Kasumi-1 (cell line): ENCODE data around the gene STK38L.

ENCODE experiments used
- DNase-seq, 2 experiments: peaks; one replicate each; lab custom pipeline; 2025; lab: John Stamatoyannopoulos, UW

STK38L gene

GRCh38 chr12:27276275-27276674 is 32.2 kb downstream of the STK38L start:
- no peak for DNase-seq

DNA sequence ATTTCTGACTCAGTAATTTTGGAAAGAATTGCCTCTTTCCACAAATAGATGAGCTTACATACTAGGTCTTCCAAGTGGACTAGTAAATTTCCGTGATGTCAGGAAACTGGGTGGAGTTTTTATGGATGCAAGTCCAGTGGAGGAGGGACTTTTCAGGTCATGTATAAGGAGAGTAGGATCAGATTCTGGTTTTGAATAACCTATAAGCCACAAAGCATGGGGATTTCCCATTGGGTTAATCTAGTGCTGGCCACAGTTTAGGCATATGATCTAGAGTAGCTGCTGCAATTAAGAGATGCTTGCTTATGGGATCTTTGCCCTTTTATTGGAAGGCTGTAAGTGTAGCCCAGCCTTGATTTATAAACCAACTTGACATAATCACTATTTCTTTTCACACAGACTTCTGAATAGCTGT is 33.8 kb downstream of the STK38L start:
- DNase-seq = no peak

GRCh38 chr12:27279826-27280225 is 35.7 kb downstream of the STK38L start:
- DNase-seq = peak; percentile 46 to 53

DNA sequence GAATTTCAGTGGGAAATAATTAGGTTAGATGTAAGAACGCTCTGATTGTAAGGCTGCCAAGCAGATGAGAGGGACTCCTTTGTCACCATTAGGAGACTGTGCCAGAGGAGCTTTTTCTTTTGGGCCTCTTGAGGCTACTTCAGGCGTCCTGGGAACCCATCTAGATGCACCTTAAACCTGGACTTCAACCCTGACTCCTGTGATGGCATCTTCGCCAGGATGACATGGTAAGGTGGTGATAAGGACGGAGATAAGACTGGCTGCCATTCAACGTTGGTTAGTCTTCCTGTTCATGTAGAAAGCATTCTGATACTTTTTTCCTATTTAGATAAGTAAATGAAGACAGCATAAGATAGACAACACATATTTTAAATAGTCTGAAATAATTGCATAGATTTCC is 36.3 kb downstream of the STK38L start:
- no peak for DNase-seq

DNA sequence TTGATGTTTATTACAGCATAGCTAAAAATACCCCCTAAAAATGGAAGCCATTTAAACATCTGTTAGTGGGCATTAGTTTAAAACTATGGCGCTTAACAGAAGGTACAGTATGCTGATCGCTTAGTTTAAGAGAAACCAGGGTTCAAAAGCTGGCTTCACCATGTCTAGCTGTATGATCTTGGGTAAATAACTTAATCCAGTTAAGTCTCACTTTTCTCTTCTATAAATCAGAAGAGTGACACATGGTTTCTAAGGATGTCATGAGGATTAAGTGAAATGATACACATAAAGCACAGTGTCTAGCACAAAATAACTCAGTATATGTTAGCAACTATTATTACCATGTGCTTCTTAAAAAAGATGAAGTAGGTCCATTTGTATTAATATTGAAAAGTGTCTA is 38.7 kb downstream of the STK38L start:
- DNase-seq = no peak

DNA sequence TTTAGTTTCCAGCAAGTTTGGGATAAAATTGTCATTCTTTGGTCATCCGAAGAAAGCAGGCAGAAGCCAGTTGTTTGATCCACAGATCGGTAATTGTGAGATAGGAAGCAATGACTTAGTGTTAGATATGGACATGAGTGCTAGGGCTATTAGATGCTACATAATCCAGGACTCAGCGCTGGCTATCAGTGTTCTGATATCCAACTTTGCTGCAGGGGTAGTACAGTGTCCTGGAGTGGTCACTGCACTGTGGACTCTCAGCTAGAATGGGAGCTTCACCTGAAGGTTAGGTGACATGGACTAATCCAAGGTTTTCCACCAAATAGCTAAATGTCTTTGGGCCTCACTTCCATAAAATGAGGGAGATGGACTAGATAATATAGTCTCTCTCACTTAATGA is 39.9 kb downstream of the STK38L start:
- no peak for DNase-seq

- DNase-seq = no peak
Measured at GRCh38 chr12:27284751-27285150, 40.7 kb downstream of the STK38L start.

DNA sequence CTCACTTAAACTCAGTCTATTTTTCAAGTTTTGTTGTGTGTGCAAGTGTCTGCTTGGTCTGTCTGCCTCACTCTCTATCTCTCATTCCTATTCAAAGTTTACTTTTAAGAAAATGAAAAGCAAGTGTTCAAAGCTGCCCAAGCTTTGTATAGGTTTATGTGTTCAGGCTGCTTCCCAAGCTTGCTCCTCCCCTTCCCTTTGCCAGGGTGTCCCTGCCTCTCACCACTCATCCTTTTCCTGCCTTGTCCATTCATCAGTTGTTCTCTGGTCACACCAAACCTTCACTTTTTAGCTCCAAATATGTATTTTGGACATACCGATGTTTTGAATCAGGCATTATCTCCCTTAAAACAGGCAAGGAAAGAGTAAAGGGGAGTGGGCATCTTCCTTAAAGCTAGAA is 41.3 kb downstream of the STK38L start:
- DNase-seq = no peak

GRCh38 chr12:27289414-27289813 is 45.3 kb downstream of the STK38L start:
- DNase-seq = no peak

DNA sequence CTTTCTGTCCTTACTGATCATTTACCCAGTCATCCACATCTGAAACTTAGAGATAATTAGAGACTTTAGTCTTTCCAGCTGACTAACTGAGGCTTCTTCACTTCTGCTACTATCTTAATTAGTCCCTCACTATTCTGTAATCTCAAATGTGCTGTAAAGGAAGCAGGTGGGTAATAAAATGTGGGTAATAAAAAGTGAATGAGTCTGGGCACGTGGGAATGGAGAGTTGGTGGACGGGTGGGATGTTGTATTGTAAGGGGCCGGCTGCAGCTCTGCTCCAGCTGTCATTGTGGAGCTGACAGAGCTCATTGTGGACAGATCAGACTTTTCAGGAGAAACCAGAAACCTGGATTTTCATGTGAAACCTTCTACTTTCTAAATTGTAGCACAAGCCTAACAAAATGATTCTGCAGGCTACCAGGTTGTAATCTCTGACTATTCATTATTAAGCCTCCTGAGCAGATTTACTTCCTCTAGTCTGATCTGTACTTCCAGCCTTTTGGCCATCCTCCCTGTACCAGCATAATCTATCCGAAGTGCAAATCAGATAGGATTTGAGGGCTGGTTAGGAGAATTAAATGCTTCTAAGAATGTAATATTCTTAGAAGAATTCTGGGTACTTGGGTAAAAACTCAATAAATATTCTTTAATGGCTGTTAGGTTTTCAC is 46.5 kb downstream of the STK38L start:
- DNase-seq = no peak

- no peak for DNase-seq
Measured at GRCh38 chr12:27291862-27292261, 47.8 kb downstream of the STK38L start.

DNA sequence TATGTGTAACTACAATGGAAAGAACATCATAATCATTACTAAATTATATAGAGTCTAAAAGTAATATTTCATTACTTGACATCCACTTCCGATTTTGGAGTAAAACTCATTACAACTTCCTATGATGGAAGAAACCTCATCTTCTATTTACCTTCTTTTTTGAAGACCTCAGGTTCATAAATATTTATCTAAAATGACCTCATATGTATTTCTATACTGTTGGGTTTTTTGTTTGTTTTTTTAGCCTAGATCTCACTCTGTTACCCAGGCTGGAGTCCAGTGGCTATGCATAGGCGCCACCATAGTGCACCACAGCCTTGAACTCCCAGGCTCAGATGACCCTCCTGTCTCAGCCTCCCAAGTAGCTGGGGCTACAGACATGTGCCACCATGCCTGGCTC is 48.6 kb downstream of the STK38L start:
- DNase-seq = no peak

GRCh38 chr12:27293463-27293862 is 49.4 kb downstream of the STK38L start:
- DNase-seq = no peak

DNA sequence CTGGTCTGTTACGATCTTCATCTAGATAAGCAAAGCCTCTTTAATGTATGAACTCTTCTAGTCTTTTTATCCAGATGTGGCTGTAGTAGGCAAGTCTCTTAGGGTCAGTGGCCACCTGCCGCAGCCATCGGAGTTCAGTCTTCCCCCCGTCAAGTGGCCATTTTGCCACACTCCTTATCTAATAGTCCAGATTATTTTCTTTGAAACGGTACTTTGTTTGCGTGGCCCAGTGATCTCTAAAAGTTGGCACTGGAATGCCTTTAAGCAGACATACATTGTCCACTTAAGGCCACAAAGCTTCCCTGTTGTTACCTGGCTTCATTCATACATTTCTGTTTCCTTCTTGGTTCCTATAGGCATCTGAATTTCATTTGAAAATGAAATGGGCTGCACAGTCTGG is 52.6 kb downstream of the STK38L start:
- DNase-seq = no peak

- DNase-seq = no peak
Measured at GRCh38 chr12:27297566-27297965, 53.5 kb downstream of the STK38L start.

DNA sequence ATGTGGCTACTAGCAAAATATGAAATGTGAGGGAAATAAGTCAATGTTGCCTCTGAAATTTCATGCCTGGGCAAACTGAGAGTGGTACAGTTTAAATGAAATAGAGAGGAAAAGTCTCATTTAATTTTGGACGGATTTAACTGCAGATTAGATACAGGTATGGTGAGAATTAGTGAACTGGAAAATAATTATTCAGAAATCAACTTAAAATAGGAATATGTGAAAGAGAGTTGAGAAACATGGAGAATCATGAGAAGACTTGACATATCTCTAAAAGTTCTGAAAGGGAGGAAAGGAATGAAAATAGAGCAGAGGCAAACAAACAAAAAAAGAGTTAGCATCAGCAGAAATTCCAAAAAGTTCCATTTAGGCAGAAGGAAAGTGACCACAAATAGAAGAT is 55.0 kb downstream of the STK38L start:
- no peak for DNase-seq

DNA sequence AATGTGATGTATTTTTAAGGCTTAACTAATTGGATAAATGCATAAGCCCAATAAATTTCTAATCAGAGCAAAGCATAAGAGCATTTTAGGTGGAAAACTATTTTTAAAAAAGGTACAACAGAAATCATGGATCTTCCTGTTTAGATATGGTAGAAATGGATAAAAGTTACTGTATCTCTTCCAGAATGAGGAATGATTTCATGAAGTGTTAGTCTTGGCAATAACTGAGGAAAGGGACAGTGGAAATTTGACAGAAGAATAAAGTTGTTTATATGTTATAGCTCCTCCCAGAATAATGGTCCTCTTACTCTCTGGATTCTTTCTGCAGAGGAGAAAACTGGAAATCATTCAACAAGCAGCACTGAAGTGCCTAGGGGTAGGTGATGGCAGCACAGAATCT is 56.1 kb downstream of the STK38L start:
- no peak for DNase-seq

DNA sequence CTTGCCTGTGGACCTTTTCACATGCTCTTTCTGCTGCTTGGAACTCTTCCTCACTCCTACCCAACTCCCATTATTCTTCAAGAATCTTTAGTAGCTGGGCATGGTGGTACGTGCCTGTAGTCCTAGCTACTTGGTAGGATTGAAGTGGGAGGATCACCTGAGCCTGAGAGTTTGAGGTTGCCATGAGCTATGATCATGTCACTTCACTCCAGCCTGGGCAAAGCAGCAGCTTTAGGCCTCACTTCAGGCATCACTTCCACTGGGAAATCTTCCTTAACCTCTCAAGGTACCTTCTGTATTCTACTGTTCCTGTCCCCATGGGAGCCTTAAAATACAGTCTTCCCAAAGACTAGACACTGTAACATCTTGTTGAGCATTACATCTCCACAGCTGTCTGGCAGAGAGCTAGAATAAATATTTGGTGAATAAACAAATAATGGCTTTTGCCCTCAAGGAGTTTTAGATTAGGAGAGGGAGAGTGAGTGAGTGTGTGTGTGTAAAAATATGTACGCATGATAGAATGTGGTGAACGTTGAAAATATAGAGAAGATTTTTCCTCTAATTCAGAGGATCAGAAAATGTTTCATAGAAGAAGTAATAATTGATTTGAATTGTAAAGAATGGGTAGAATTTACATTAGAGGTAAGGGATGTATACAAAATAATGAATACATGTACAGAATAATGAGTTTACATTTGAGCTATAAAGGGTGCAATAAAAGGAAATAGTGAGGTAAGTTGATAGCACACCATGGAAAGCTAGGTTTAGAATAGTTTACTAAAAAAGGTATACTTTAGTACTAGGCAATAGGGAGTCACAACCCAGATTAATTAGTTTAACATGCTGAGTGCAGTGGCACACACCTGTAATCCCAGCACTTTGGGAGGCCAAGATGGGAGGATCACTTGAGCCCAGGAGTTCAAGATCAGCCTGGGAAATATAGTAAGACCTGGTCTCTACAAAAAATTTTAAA is 59.3 kb downstream of the STK38L start:
- no peak for DNase-seq

DNA sequence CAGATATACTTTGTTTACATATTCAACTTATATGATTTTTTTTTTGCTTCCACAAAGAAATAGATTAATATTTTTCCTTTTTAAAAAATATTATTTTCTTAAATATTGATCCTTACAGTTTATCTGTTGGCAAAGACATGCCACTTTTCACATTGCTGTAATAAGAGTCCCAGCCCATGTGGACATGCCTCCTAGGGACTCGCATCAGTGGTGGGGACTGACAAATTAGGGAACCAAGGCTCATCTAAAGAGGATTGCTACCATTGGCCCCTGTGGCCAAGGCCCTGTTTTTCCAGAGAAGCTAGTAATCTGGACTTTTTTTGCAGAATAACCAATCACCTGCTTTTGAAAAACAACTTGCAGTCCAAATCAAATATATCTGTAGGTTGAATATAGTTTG is 60.8 kb downstream of the STK38L start:
- DNase-seq = no peak

GRCh38 chr12:27305673-27306456 is 61.8 kb downstream of the STK38L start:
- peak; percentile 55 to 83 for DNase-seq

DNA sequence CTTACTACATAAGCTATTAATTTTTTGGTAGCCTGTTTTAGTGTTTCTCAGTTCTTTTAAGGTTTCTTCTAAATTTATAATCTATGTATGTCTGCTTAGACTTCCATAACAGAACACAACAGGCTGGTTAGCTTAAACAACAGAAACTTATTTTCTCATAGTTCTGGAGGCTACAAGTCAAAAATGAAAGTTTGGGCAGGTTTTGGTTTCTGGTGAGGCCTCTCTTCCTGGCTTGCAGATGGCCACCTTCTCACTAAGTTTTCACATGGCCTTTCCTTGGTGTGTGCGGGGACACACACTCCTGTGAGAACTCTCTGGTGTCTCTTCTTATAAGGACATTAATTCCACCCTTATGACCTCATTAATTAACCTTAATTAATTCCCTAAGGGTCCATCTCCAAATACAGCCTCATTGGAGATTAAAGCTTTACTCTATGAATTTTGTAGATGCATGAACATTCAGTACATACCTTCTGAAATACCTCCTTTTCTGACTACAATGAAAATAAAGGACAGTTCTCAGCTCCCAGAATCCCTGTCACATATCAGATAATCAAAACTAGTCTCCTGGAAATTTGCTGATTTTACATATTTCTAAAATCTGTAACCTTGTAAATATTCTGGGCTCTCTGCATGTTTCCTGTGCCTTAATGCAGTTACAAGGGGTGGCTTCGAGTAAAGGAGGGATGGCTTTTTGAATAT is 65.4 kb downstream of the STK38L start:
- no peak for DNase-seq

DNA sequence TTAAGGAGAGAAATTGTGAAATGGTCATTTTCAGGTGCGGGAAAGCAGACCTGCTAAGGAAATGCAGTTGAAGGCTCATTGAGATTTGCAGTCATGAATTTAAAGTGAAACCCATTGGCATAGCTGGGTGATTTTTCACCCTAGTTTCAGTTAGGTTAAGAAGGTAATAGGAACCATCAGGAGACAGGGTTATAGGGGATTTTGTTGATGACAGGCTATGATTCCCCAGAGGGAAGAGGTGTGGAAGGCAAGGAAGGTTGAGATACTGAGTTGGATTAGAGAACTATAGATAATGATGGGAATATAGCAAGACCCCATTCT is 65.9 kb downstream of the STK38L start:
- no peak for DNase-seq
